IMR-90 (cell line): Measurements from ENCODE around the gene PGC. TPM values are rescaled to one million over a fixed set of nuclear protein-coding genes. Genes with fewer than 3 reads are reported as not detected.

Experiments
- ATAC-seq: fragments of 200-7000 bp; cut with Tn5 transposase; 2 replicates; pipeline ENCODE4 v1.9.1; 2020; ENCODE audit warnings: low read depth, mild to moderate bottlenecking, moderate library complexity
- BruUV-seq: library from RNA; stranded (reverse); fragments of 400-500 nt; replicated peaks from 2 replicates; lab custom pipeline; 2021; lab: Mats Ljungman, UMichigan
- CTCF ChIA-PET: fragments of 300-600 bp; formaldehyde crosslinking; extraction: SDS; loops from one replicate; lab custom pipeline; 2021; ENCODE audit warnings: antibody characterized with exemption; lab: Yijun Ruan, JAX
- POLR2A ChIA-PET: fragments of 300-600 bp; sonication (Branson Sonifier 250); formaldehyde crosslinking; loops from one replicate; lab custom pipeline; 2022; ENCODE audit warnings: antibody characterized with exemption; ENCODE audit not compliant: unreplicated experiment; lab: Charles Lee
- DNase-seq: peaks from one replicate; pipeline ENCODE4 v3.0.0; 2013
- H2AFZ ChIP-seq: replicated peaks from 2 replicates; pipeline ENCODE3; 2013; ENCODE audit warnings: low read length, mild to moderate bottlenecking; ENCODE audit not compliant: poor library complexity
- H2AK5ac ChIP-seq: 2 replicates; pipeline ENCODE4 v1.6.1; 2013; ENCODE audit warnings: low read depth, low read length, inconsistent platforms
- H2AK9ac ChIP-seq: replicated peaks from 2 replicates; pipeline ENCODE3; 2013; ENCODE audit warnings: mild to moderate bottlenecking, low read depth, low read length, moderate library complexity; ENCODE audit not compliant: poor library complexity
- H2BK120ac ChIP-seq: 2 replicates; pipeline ENCODE4 v1.6.1; 2013; ENCODE audit warnings: low read depth, low read length, inconsistent platforms
- H2BK15ac ChIP-seq: 3 replicates; pipeline ENCODE4 v1.6.1; 2013; ENCODE audit warnings: low read depth, low read length, inconsistent platforms
- H2BK20ac ChIP-seq: 2 replicates; pipeline ENCODE4 v1.6.1; 2013; ENCODE audit warnings: low read depth, mild to moderate bottlenecking, inconsistent platforms, low read length, moderate library complexity
- H2BK5ac ChIP-seq: 2 replicates; pipeline ENCODE4 v1.6.1; 2013; ENCODE audit warnings: mild to moderate bottlenecking, low read depth, low read length, inconsistent platforms; ENCODE audit not compliant: poor library complexity, severe bottlenecking
- H3K14ac ChIP-seq: replicated peaks from 2 replicates; pipeline ENCODE4 v1.6.1; 2013; ENCODE audit warnings: low read depth, low read length, inconsistent platforms
- H3K18ac ChIP-seq: 2 replicates; pipeline ENCODE4 v1.6.1; 2013; ENCODE audit warnings: low read depth, low read length, control low read depth
- H3K23ac ChIP-seq: 2 replicates; pipeline ENCODE4 v1.6.1; 2013; ENCODE audit warnings: low read depth, low read length, inconsistent platforms
- H3K27ac ChIP-seq: 2 replicates; pipeline ENCODE4 v1.5.1; 2013; ENCODE audit warnings: mild to moderate bottlenecking, control low read depth, low read length; ENCODE audit not compliant: insufficient read depth
- H3K27me3 ChIP-seq: 2 replicates; pipeline ENCODE4 v1.6.1; 2013; ENCODE audit warnings: low read length; ENCODE audit not compliant: control insufficient read depth, insufficient read depth
- H3K36me3 ChIP-seq: 2 replicates; pipeline ENCODE4 v1.6.1; 2013; ENCODE audit warnings: low read length, mixed read lengths; ENCODE audit not compliant: control insufficient read depth, insufficient read depth
- H3K4ac ChIP-seq: 2 replicates; pipeline ENCODE4 v1.6.1; 2013; ENCODE audit warnings: low read depth, low read length, inconsistent platforms
- H3K4me1 ChIP-seq: 2 replicates; pipeline ENCODE4 v1.6.1; 2013; ENCODE audit warnings: low read length, mixed read lengths; ENCODE audit not compliant: control insufficient read depth, insufficient read depth
- H3K4me2 ChIP-seq: 2 replicates; pipeline ENCODE4 v1.6.1; 2013; ENCODE audit warnings: low read depth, mild to moderate bottlenecking, control low read depth, low read length, moderate library complexity
- H3K4me3 ChIP-seq: 2 replicates; pipeline ENCODE4 v1.5.1; 2013; ENCODE audit warnings: low read depth, mild to moderate bottlenecking, control low read depth, low read length, moderate library complexity; ENCODE audit not compliant: insufficient read depth
- H3K56ac ChIP-seq: 2 replicates; pipeline ENCODE4 v1.6.1; 2013; ENCODE audit warnings: low read length, inconsistent platforms; ENCODE audit not compliant: insufficient read depth; ENCODE audit errors: extremely low read depth
- H3K79me1 ChIP-seq, 2 experiments: 2 replicates each; pipeline ENCODE4 v1.6.1; 2013; ENCODE audit warnings: low read length in 2 of 2, inconsistent platforms in 1 of 2, low read depth in 1 of 2
- H3K9ac ChIP-seq: 2 replicates; pipeline ENCODE4 v1.6.1; 2013; ENCODE audit warnings: low read depth, low read length, control low read depth
- H3K9me1 ChIP-seq: 2 replicates; pipeline ENCODE4 v1.6.1; 2013; ENCODE audit warnings: low read length, inconsistent platforms; ENCODE audit not compliant: insufficient read depth
- H3K9me3 ChIP-seq: 2 replicates; pipeline ENCODE4 v1.6.1; 2013; ENCODE audit warnings: low read length; ENCODE audit not compliant: control insufficient read depth, insufficient read depth
- H4K20me1 ChIP-seq: 2 replicates; pipeline ENCODE4 v1.6.1; 2013; ENCODE audit warnings: low read length, inconsistent platforms; ENCODE audit not compliant: insufficient read depth
- H4K5ac ChIP-seq: 2 replicates; pipeline ENCODE4 v1.6.1; 2013; ENCODE audit warnings: mild to moderate bottlenecking, low read depth, low read length, control low read depth
- H4K8ac ChIP-seq, 2 experiments: 2 replicates each; pipeline ENCODE4 v1.6.1; 2013; ENCODE audit warnings: low read depth in 2 of 2, low read length in 2 of 2, control low read depth in 1 of 2, inconsistent platforms in 1 of 2
- H4K91ac ChIP-seq: 2 replicates; pipeline ENCODE4 v1.6.1; 2013; ENCODE audit warnings: low read depth, low read length, inconsistent platforms; ENCODE audit not compliant: insufficient read depth
- CEBPB ChIP-seq: IDR thresholded peaks from 2 replicates; pipeline ENCODE4 v1.6.1; 2012; ENCODE audit warnings: low read depth, low read length, improper control_type of control experiment
- CHD1 ChIP-seq: IDR thresholded peaks from 2 replicates; pipeline ENCODE4 v1.6.1; 2012; ENCODE audit warnings: low read depth, low read length, improper control_type of control experiment
- RAD21 ChIP-seq: IDR thresholded peaks from 2 replicates; pipeline ENCODE4 v1.6.1; 2012; ENCODE audit warnings: low read length, improper control_type of control experiment
- RCOR1 ChIP-seq: IDR thresholded peaks from 2 replicates; pipeline ENCODE4 v1.6.1; 2012; ENCODE audit warnings: mild to moderate bottlenecking, low read length, improper control_type of control experiment; ENCODE audit not compliant: insufficient replicate concordance
- RFX5 ChIP-seq: IDR thresholded peaks from 2 replicates; pipeline ENCODE4 v1.8.0; 2012; ENCODE audit warnings: low read depth, mild to moderate bottlenecking, low read length, moderate library complexity
- SMC3 ChIP-seq: fragments of 150-350 bp; IDR thresholded peaks from 2 replicates; pipeline ENCODE4 v1.6.1; 2016; ENCODE audit warnings: low read depth, mild to moderate bottlenecking, antibody characterized with exemption, low read length, moderate library complexity
- WGBS, 2 experiments: methylation state at CpG; one replicate each; pipeline versions ENCODE4 v1.1.5 to v1.1.7; 2013; ENCODE audit warnings: missing lambda C conversion rate in 2 of 2; ENCODE audit not compliant: insufficient read length in 1 of 2; ENCODE audit errors: extremely low coverage in 2 of 2; 5-methylcytosine and 5-hydroxymethylcytosine counted together
- dilution Hi-C: fragments of 300-500 bp; cut with HindIII; formaldehyde crosslinking; loops from one replicate; pipeline ENCODE4 v1.14.3; 2018; ENCODE audit warnings: low sequenced_read_pairs; ENCODE audit not compliant: unreplicated experiment
- in situ Hi-C: fragments of 300-500 bp; cut with MboI; formaldehyde crosslinking; loops from 3 replicates; pipeline ENCODE4 v1.14.3; 2019; ENCODE audit warnings: low sequenced_read_pairs, inconsistent platforms, mixed read lengths
- intact Hi-C: fragments of 100-400 bp; cut with micrococcal nuclease; formaldehyde crosslinking; loops from 2 replicates; pipeline ENCODE4 v1.10.0; 2022
- polyA plus RNA-seq, 3 experiments: library from polyadenylated mRNA; depleted of rRNA; stranded (reverse); fragments of >200 nt; gene quantifications; 2 replicates each; pipeline ENCODE4 v1.2.3, GENCODE V29; 2012; ENCODE audit warnings: low replicate concordance in 1 of 3
- total RNA-seq: library from RNA; depleted of rRNA; stranded (reverse); fragments of >200 nt; gene quantifications from 2 replicates; pipeline ENCODE4 v1.2.3, GENCODE V29; 2012
- TF ChIP-seq, protein P1 (sequence below): fragments of 150-350 bp; IDR thresholded peaks from 2 replicates; pipeline ENCODE4 v1.6.1; 2017; ENCODE audit warnings: mild to moderate bottlenecking, antibody characterized with exemption, low read length, low read depth

PGC gene
- total and polyA plus RNA-seq, 2 of the 4 experiments (the other 2 are of a cell fraction): not detected

DNA sequence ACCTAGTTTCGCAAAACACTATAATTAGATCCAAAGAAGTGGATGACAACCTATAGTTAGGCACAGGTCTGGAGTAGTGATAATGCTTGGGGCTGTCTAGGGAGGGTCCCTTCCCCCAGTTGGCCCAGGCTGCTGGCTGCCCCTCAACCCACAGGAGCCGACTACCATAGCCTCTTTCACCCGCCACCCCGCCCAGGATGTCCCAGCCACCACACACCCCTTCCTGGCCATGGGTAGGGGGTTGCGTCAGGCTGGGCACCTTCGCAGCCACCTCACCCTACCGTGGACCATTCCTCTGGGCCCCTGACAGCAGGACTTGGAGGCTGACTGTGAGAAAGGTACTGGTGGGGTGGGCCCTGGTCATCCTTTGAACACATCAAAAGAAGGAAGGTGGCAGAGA lies 20.3 kb downstream of the PGC start:
- in situ Hi-C loops: no loop called here
- ChIA-PET POLR2A (no interaction called here), CTCF (no interaction called here)
- DNase-seq (no peak), ATAC-seq (no peak)
- Histone ChIP-seq H3K27me3 (no peaks in the 10 kb centered on the region), H3K79me1 (peaks cover 6 to 21% of the 10 kb centered on the region in 2 experiments; a peak in 3 of 4 replicates), H3K4ac (no peak overlapping the region), H2AFZ (no peak overlapping the region), H4K91ac (no peak overlapping the region), H4K5ac (no peak overlapping the region), H3K9me3 (no peaks in the 10 kb centered on the region), H2BK15ac (no peak overlapping the region), H3K56ac (no peak overlapping the region), H4K20me1 (no peaks in the 10 kb centered on the region), H3K27ac (no peak overlapping the region), H3K36me3 (no peaks in the 10 kb centered on the region), H3K14ac (no peak overlapping the region), H3K9ac (no peak overlapping the region), H2AK9ac (no peak overlapping the region), H4K8ac (no peak overlapping the region), H3K23ac (no peak overlapping the region), H2BK120ac (no peak overlapping the region), H3K9me1 (peaks cover 23% of the 10 kb centered on the region), H3K18ac (no peak overlapping the region), H2BK20ac (no peak overlapping the region), H2BK5ac (no peak overlapping the region), H3K4me3 (no peak overlapping the region), H3K4me1 (peaks cover 20% of the 10 kb centered on the region), H2AK5ac (no peak overlapping the region), H3K4me2 (no peak overlapping the region)
- no TSS peak for BruUV-seq
- TF ChIP-seq SMC3: no peak
- TF ChIP-seq RAD21: no peak
- no peak for TF ChIP-seq CEBPB
- TF ChIP-seq RCOR1: no peak
- TF ChIP-seq, protein P1, sequence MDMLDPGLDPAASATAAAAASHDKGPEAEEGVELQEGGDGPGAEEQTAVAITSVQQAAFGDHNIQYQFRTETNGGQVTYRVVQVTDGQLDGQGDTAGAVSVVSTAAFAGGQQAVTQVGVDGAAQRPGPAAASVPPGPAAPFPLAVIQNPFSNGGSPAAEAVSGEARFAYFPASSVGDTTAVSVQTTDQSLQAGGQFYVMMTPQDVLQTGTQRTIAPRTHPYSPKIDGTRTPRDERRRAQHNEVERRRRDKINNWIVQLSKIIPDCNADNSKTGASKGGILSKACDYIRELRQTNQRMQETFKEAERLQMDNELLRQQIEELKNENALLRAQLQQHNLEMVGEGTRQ: no peak
- TF ChIP-seq RFX5: no peak
- TF ChIP-seq CHD1: no peak
- intact Hi-C loops: no loop called here
- dilution Hi-C loops: no loop called here
- WGBS, 2 experiments: no CpG with 5 or more reads among the region's 7 CpGs
